CD8-positive, alpha-beta memory T cell (primary cell): ENCODE measurements around the gene TMEM11. TPM values are rescaled to one million over a fixed set of nuclear protein-coding genes. Genes with fewer than 3 reads are reported as not detected.

Source experiments
- polyA plus RNA-seq: library from polyadenylated mRNA; unstranded; fragments of 300-500 nt; fragmentation: Illumina TruSeq; gene quantifications from one replicate; pipeline ENCODE4 v1.2.3, GENCODE V29; 2021
- total RNA-seq, 2 experiments: library from RNA; stranded (reverse); gene quantifications; one replicate each; pipeline ENCODE4 v1.2.3, GENCODE V29; 2021

TMEM11 gene
- total and polyA plus RNA-seq, 3 experiments from 2014 or later = 26.1 to 37.4 (median 29.8) TPM

Other genes starting within 250 kb of the TMEM11 start
- 100 to 1,000 TPM; 146 to 154 TPM for gene USP22, start 171.2 kb downstream of the TMEM11 start, total RNA-seq
- 34.5 TPM for gene USP22, start 171.2 kb downstream of the TMEM11 start, polyA plus RNA-seq
- gene DHRS7B, start 87.2 kb downstream of the TMEM11 start, total RNA-seq = 10 to 100 TPM; 25.7 to 27.5 TPM
- 9.0 TPM for gene DHRS7B, start 87.2 kb downstream of the TMEM11 start, polyA plus RNA-seq
- gene NATD1, start 39.2 kb upstream of the TMEM11 start, total RNA-seq = 1 to 10 TPM; 2.7 to 2.8 TPM
- 3.0 TPM for gene NATD1, start 39.2 kb upstream of the TMEM11 start, polyA plus RNA-seq
- 100 to 1,000 TPM; 139 to 150 TPM for gene MAP2K3, start 70.5 kb upstream of the TMEM11 start, total RNA-seq
- gene MAP2K3, start 70.5 kb upstream of the TMEM11 start, polyA plus RNA-seq = 99.8 TPM
- not detected for gene KCNJ12, start 162.2 kb upstream of the TMEM11 start, total RNA-seq
- not detected for gene KCNJ12, start 162.2 kb upstream of the TMEM11 start, polyA plus RNA-seq